ENCODE data around the gene TUBD1. TPM values are rescaled to one million over a fixed set of nuclear protein-coding genes. Genes with fewer than 3 reads are reported as not detected.
A peak's percentile ranks its signal among the peaks of the same experiment; 100 is the strongest.
"Not testable (repeated sequence)": the region's sequence is repeated elsewhere in the genome, so short reads cannot be mapped to it uniquely, and the experiment has no call there.

The TUBD1 gene
- total RNA-seq, 2 experiments from 2014 or later, result 14.3 to 15.5 TPM

DNA sequence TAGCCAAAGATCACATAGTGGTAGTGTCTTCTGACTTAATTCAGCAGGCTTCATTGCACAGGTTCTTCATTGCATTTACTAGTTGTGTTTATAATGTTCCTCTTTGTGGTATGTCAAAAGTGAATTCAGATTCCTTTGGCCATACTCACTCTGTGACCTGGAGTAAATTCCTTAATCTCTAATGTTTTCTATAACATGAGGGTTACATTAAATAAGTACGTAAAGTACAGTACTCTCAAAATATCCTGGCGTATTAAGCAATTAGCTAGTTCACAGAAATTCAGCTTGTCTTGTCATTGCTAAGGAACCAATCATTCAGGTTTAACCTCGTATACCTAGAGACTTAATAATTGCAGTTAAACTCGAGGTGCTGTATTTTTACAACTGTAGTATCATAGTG, 4.3 kb upstream of the TUBD1 start:
- Mint-ChIP-seq H3K27me3 (no peaks in the 10 kb centered on the region), H3K4me3 (no peak overlapping the region)

DNA sequence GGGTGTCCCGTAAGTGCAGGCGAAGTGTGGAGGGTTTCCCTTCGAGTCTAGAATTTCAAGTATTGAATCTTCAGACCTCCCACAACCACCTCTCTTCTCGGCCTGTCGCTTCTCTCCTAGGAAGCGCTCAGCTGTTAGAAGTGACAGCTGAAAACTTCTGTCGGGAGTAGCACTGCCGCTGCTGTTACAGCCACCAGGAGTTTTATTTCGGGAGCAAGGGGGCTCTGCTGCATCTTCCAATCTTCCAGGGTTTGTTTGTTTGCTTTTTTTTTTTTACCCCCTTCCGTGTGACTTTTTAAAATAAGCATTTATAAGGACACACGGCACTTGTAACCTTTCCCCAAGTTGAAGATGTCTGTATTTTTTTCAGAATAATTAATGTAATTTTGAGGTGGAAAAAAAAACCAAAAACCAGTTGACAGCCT, 945 bp upstream of the TUBD1 start:
- CTCF ChIA-PET, result interaction anchor here (1.0 to 3.8 kb wide), 8 partner anchors 12 to 184 kb away, joined by 3 to 22 read pairs (median 6); no protein-coding TSS in a partner anchor
- DNase-seq (no peak), ATAC-seq (no peak)
- H3K27ac Mint-ChIP-seq, result peak overlapping the region; percentile 92
- peaks cover 18% of the 10 kb centered on the region for H3K36me3 Mint-ChIP-seq
- H3K27me3 Mint-ChIP-seq, result no peaks in the 10 kb centered on the region
- H3K4me3 Mint-ChIP-seq, result peak overlapping the region; percentile 94
- H3K9me3 Mint-ChIP-seq (ENCODE audit: low read depth), result no peaks in the 10 kb centered on the region
- peaks cover 54% of the 10 kb centered on the region for H3K4me1 Mint-ChIP-seq

More for the DNA sequence above, 4.3 kb upstream of the TUBD1 start:
- no peaks in the 10 kb centered on the region for H3K9me3 Mint-ChIP-seq (ENCODE audit: low read depth)
- H3K36me3 Mint-ChIP-seq, result peaks cover 21% of the 10 kb centered on the region
- peaks cover 38% of the 10 kb centered on the region for H3K4me1 Mint-ChIP-seq
- CTCF ChIA-PET, result interaction anchor here (0.6 kb wide), 1 partner anchor 19 kb away, joined by 3 read pairs; no protein-coding TSS in a partner anchor
- ATAC-seq, result no peak
- no peak for DNase-seq
- H3K27ac Mint-ChIP-seq, result no peak overlapping the region

DNA sequence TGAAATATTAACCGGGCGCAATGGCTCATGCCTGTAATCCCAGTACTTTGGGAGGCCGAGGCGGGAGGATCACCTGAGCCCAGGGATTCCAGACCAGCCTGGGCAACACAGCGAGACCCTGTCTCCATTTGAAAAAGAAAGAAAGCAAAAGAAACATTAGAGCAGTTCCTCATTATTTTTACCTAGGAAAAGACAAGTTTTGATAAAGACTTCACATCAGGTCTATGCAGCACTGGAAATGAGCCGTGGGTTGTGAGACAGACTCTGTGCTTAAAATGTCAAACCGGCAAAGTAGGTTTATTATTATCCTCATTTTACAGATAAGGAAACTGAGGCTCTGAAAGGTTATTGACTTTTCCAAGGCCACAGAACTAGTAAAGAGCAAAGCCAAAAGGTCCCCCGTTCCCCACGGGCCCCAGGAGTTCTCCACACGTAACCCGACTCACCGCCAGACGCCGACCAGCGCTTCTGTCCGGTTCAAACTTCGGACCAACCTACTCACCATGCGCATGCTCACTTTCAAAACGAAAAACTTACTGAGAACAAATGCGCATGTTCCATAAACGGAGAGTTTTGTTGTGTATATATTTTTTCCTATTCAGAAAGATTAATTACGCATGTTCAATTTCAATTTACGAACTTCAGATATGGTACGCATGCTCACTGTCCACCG, 356 bp downstream of the TUBD1 start:
- peaks cover 24% of the 10 kb centered on the region for H3K36me3 Mint-ChIP-seq
- no peaks in the 10 kb centered on the region for H3K9me3 Mint-ChIP-seq (ENCODE audit: low read depth)
- peak; percentile 41 for DNase-seq
- H3K4me3 Mint-ChIP-seq, result peak overlapping the region; percentile 94
- peak overlapping the region; percentile 92 for H3K27ac Mint-ChIP-seq
- peaks cover 55% of the 10 kb centered on the region for H3K4me1 Mint-ChIP-seq
- peak; percentile 43 for ATAC-seq
- CTCF ChIA-PET, result interaction anchor here (0.6 to 3.8 kb wide), 10 partner anchors 11 to 185 kb away, joined by 3 to 22 read pairs (median 3); partner anchors contain the start of genes PTRH2, RNFT1 and VMP1
- H3K27me3 Mint-ChIP-seq, result no peaks in the 10 kb centered on the region

DNA sequence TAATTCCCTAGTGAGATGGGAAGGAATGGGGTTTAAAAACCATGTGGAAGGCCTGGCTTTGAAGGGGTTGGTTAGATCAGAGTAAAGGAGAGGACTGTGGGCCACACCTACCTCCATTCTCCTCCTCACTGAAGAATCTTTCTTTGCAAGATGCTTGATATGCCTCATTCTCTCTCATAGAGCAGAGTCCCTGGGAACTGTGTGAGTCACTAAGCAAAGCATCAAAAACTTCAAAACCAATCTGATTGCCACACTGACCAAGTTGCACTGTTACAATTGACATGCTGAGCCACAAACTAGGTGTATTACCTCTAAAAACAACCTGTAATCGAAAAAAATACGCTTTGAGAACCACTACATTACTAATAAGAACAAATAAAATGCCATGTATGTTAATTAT, 2.0 kb downstream of the TUBD1 start:
- peak overlapping the region; percentile 30 for H3K27ac Mint-ChIP-seq
- no peaks in the 10 kb centered on the region for H3K27me3 Mint-ChIP-seq
- peaks cover 47% of the 10 kb centered on the region for H3K4me1 Mint-ChIP-seq
- H3K4me3 Mint-ChIP-seq, result peak overlapping the region; percentile 3
- CTCF ChIA-PET, result interaction anchor here (1.2 to 3.8 kb wide), 2 partner anchors 8 to 23 kb away, joined by 3 to 19 read pairs; no protein-coding TSS in a partner anchor
- peaks cover 26% of the 10 kb centered on the region for H3K36me3 Mint-ChIP-seq
- ATAC-seq, result no peak
- H3K9me3 Mint-ChIP-seq (ENCODE audit: low read depth), result no peaks in the 10 kb centered on the region
- no peak for DNase-seq

DNA sequence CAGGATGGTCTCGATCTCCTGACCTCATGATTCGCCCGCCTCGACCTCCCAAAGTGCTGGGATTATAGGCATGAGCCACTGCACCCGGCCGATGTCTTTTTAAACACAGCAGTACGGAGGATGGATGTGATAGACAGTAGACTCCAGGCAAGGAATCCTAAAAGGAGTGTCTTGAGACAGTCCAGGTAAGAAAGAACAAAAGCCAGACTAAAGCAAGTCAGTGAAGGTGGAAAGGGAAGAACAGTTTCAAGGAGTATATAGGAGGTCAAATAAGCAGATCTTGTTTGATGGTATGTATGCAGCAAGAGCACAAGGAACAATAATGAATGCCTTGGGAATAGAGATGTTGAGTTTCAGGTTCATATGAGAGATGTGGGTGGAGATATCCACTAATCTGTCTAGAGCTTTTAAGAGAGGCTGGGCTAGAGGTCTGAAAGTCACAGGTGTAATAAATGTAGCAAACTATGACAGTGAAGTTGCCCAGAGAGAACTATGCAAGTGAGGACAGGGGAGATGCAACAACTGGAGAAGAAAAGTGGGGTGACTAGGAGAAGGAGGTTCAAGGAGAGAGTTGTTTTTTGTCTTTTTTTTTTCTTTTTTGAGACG, 4.5 kb downstream of the TUBD1 start:
- CTCF ChIA-PET, result no interaction called here
- Mint-ChIP-seq H3K4me1 (peaks cover 33% of the 10 kb centered on the region), H3K36me3 (peaks cover 34% of the 10 kb centered on the region), H3K9me3 (ENCODE audit: low read depth) (no peaks in the 10 kb centered on the region), H3K27me3 (no peaks in the 10 kb centered on the region), H3K27ac (peak overlapping the region; percentile 37), H3K4me3 (no peak overlapping the region)
- DNase-seq (no peak), ATAC-seq (no peak)

DNA sequence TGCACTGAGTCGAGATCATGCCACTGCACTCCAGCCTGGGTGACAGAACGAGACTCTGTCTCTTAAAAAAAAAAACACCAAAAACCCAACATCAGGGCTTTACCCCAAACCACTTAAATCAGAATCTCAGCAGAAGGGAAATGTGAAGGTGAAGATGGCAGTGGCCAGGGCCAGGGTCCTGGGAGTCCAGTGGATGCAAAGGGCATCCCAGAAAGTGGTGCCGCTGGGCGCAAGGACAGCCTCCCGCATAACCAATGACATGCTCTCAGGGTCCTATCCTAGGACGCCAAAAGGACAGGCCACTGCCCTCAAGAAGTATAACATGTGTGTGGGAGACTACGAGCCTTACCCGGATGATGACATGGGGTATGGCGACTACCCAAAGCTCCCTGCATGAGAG, 7.9 kb downstream of the TUBD1 start:
- Mint-ChIP-seq H3K27ac (no peak overlapping the region), H3K9me3 (ENCODE audit: low read depth) (no peaks in the 10 kb centered on the region), H3K36me3 (peaks cover 32% of the 10 kb centered on the region), H3K4me1 (peaks cover 10% of the 10 kb centered on the region), H3K4me3 (no peak overlapping the region), H3K27me3 (no peaks in the 10 kb centered on the region)
- CTCF ChIA-PET, result no interaction called here
- DNase-seq (no peak), ATAC-seq (no peak)

DNA sequence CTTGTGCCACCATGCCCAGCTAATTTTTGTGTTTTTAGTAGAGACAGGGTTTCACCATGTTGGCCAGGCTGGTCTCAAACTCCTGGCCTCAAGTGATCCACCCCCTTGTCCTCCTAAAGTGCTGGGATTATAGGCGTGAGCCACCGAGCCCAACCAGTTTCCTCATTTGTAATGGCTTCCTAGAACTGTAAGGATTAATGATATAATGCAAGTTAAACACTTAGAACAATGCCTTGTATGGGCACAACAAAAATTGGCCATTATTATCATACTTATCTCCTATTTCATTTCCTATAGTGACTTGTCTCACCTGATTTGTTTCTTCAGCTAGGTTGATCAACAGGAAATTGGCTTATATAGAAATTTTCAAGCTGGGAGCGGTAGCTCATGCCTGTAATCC, 14.1 kb downstream of the TUBD1 start:
- Mint-ChIP-seq H3K9me3 (ENCODE audit: low read depth) (no peaks in the 10 kb centered on the region), H3K27ac (no peak overlapping the region), H3K27me3 (no peaks in the 10 kb centered on the region), H3K4me1 (no peaks in the 10 kb centered on the region), H3K36me3 (peaks cover 20% of the 10 kb centered on the region), H3K4me3 (no peak overlapping the region)
- ATAC-seq, result no peak
- no peak for DNase-seq
- CTCF ChIA-PET, result no interaction called here

DNA sequence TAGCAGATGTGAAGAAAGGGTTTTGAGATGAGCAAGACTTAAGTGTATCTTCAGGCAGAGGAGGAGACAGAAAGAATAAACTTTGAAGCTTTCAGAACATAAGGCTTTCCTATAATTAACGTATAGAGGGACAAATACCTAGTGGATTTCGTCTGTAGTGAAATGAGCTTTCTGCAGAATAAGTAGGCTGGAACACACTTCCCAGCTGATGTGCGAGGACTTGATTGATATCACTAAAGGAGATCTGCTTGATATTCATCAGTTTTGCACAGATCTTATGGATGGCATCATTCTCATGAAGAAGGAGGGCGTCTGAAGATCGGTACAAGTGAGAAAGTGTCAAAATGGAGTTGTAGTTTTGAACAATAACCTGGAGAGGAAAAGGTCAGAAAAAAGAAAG, 14.8 kb downstream of the TUBD1 start:
- CTCF ChIA-PET, result no interaction called here
- no peaks in the 10 kb centered on the region for H3K4me1 Mint-ChIP-seq
- no peaks in the 10 kb centered on the region for H3K9me3 Mint-ChIP-seq (ENCODE audit: low read depth)
- H3K4me3 Mint-ChIP-seq, result no peak overlapping the region
- H3K27ac Mint-ChIP-seq, result no peak overlapping the region
- no peaks in the 10 kb centered on the region for H3K27me3 Mint-ChIP-seq
- ATAC-seq (no peak), DNase-seq (no peak)
- H3K36me3 Mint-ChIP-seq, result peaks cover 20% of the 10 kb centered on the region

DNA sequence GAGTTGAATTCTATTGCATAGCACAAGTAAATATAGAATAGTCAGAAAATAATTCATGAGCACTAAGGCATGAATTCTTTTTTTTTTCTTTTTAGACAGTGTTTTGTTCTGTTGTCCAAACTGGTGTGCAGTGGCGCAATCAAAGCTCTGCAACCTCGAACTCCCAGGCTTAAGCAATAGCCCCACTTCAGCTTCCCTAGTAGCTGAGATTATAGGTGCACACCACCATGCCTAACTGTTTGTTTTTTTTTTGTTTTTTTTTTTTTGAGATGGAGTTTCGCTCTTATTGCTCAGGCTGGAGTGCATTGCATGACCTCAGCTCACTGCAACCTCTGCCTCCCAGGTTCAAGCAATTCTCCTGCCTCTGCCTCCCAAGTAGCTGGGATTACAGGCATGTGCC, 16.6 kb downstream of the TUBD1 start:
- H3K4me1 Mint-ChIP-seq, result no peaks in the 10 kb centered on the region
- no peak overlapping the region for H3K27ac Mint-ChIP-seq
- no peaks in the 10 kb centered on the region for H3K9me3 Mint-ChIP-seq (ENCODE audit: low read depth)
- no peaks in the 10 kb centered on the region for H3K27me3 Mint-ChIP-seq
- no peak overlapping the region for H3K4me3 Mint-ChIP-seq
- CTCF ChIA-PET, result interaction anchor here (0.9 to 1.1 kb wide), 2 partner anchors 17 to 128 kb away, joined by 3 read pairs; no protein-coding TSS in a partner anchor
- ATAC-seq (no peak), DNase-seq (no peak)
- peaks cover 22% of the 10 kb centered on the region for H3K36me3 Mint-ChIP-seq

DNA sequence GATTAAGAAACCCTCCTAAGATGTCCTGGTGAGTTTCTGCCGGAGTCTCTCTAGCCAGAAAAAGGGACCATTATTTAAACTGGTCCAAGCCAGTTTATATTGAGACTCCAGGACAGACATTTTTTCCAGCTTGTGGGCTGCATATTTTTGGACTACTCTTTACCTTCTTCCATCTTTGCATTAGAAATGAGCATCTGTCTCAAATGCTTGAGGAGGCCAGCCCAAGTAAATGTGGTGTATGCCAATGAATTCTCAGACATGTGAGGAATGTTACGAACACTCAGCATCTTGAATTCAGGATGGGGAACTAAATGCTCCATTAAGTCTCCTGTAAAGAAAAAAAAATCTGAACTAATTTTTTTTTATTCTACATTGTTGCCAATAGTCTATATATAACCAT, 18.4 kb downstream of the TUBD1 start:
- no peak overlapping the region for H3K4me3 Mint-ChIP-seq
- no peaks in the 10 kb centered on the region for H3K9me3 Mint-ChIP-seq (ENCODE audit: low read depth)
- H3K27ac Mint-ChIP-seq, result no peak overlapping the region
- H3K4me1 Mint-ChIP-seq, result no peaks in the 10 kb centered on the region
- ATAC-seq, result no peak
- DNase-seq, result no peak
- CTCF ChIA-PET, result interaction anchor here (0.5 kb wide), 1 partner anchor 16 kb away, joined by 3 read pairs; no protein-coding TSS in a partner anchor
- peaks cover 19% of the 10 kb centered on the region for H3K36me3 Mint-ChIP-seq
- H3K27me3 Mint-ChIP-seq, result no peaks in the 10 kb centered on the region

DNA sequence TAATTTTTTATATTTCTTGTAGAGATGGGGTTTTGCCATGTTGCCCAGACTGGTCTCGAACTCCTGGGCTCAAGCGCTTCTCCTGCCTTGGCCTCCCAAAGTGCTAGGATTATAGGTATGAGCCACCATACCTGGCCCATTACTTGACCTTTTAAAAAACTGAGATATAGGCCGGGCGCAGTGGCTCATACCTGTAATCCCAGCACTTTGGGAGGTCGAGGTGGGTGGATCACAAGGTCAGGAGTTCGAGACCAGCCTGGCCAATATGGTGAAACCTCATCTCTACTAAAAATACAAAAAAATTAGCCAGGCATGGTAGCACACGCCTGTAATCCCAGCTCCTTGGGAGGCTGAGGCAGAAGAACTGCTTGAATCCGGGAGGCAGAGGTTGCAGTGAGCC, 19.3 kb downstream of the TUBD1 start:
- DNase-seq; H3K4me1 Mint-ChIP-seq; H3K27me3 Mint-ChIP-seq; H3K27ac Mint-ChIP-seq; H3K9me3 Mint-ChIP-seq (ENCODE audit: low read depth); H3K4me3 Mint-ChIP-seq; ATAC-seq: not testable (repeated sequence)
- H3K36me3 Mint-ChIP-seq, result peaks cover 22% of the 10 kb centered on the region
- CTCF ChIA-PET, result interaction anchor here (0.6 to 0.8 kb wide), 2 partner anchors 186 to 357 kb away, joined by 3 read pairs; no protein-coding TSS in a partner anchor

DNA sequence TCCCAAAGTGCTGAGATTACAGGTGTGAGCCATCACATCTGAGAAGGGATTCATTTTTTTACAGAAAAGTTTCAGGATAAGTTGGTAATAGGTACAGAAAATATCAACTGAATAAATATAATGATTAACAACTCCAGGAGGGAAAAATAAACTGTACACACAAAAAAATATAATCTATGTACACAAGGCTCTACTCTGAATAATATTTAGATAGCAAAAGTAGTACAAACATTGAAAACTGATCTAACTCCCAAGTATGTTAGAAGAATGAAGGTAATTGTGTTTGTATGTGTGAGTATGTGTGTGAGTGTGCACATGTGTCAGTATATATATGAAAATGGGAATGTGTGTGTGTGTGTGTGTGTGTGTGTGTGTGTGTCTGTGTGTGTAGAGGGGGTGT, 20.4 kb downstream of the TUBD1 start:
- ATAC-seq (no peak), DNase-seq (no peak)
- Mint-ChIP-seq H3K4me3 (no peak overlapping the region), H3K27me3 (no peaks in the 10 kb centered on the region), H3K9me3 (ENCODE audit: low read depth) (no peaks in the 10 kb centered on the region), H3K4me1 (no peaks in the 10 kb centered on the region), H3K27ac (no peak overlapping the region), H3K36me3 (peaks cover 18% of the 10 kb centered on the region)
- CTCF ChIA-PET, result interaction anchor here (0.8 kb wide), 1 partner anchor 358 kb away, joined by 3 read pairs; no protein-coding TSS in a partner anchor

DNA sequence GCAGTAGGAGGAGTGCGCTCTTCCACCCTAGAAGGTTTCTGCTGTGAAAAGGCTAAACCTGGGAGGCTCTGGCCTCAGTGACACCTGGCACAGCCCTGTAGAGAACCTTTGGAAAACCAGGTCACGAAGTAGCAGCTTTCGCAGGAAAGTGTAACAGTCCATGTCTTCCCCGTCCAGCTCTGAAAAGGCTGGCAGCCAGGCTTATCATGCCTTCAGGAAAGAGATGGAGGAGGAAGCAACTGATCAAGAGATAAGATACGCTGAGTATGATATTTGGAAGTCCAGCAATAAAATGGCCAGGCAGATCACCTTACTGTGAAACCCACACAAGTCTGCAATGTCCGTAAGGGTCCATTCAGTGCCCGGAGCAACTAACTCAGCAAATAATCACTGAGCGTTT, 22.3 kb downstream of the TUBD1 start:
- Mint-ChIP-seq H3K27me3 (no peaks in the 10 kb centered on the region), H3K36me3 (peaks cover 15% of the 10 kb centered on the region), H3K9me3 (ENCODE audit: low read depth) (no peaks in the 10 kb centered on the region), H3K27ac (no peak overlapping the region), H3K4me3 (no peak overlapping the region), H3K4me1 (no peaks in the 10 kb centered on the region)
- ATAC-seq, result no peak
- CTCF ChIA-PET, result interaction anchor here (0.5 to 3.0 kb wide), 4 partner anchors 11 to 166 kb away, joined by 4 to 9 read pairs (median 4); no protein-coding TSS in a partner anchor
- no peak for DNase-seq

DNA sequence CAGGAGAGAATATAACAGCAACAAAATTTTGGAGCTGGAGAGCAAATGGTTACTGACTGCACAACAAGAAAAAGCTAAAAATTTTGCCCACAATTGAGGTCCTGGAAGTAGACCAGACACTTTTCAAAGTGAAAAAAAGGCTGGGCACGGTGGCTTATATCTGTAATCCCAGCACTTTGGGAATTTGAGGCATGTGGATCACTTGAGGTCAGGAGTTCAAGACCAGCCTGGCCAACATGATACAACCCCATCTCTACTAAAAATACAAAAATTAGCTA, 22.9 kb downstream of the TUBD1 start:
- DNase-seq, result no peak
- ATAC-seq, result no peak
- CTCF ChIA-PET, result interaction anchor here (1.8 to 3.0 kb wide), 2 partner anchors 11 to 13 kb away, joined by 4 to 9 read pairs; no protein-coding TSS in a partner anchor
- Mint-ChIP-seq H3K27me3 (no peaks in the 10 kb centered on the region), H3K4me1 (no peaks in the 10 kb centered on the region), H3K36me3 (peaks cover 16% of the 10 kb centered on the region), H3K9me3 (ENCODE audit: low read depth) (no peaks in the 10 kb centered on the region), H3K4me3 (no peak overlapping the region), H3K27ac (no peak overlapping the region)
